Astrocyte (in vitro differentiated cells and primary cell): ENCODE results near the gene UNC5B.

Experiments used
- EZH2 ChIP-seq: IDR thresholded peaks from 2 replicates; pipeline ENCODE4 v1.6.1; 2012; ENCODE audit warnings: mild to moderate bottlenecking, low read length, inconsistent platforms; ENCODE audit not compliant: insufficient read depth
- TF ChIP-seq, protein P1 (sequence below): IDR thresholded peaks from 2 replicates; pipeline ENCODE4 v1.5.1; 2011; ENCODE audit warnings: low read depth, mild to moderate bottlenecking, inconsistent platforms, low read length, moderate library complexity; ENCODE audit not compliant: insufficient read depth

GRCh38 chr10:71290806-71291527 is 78.6 kb downstream of the UNC5B start:
- TF ChIP-seq, protein P1, sequence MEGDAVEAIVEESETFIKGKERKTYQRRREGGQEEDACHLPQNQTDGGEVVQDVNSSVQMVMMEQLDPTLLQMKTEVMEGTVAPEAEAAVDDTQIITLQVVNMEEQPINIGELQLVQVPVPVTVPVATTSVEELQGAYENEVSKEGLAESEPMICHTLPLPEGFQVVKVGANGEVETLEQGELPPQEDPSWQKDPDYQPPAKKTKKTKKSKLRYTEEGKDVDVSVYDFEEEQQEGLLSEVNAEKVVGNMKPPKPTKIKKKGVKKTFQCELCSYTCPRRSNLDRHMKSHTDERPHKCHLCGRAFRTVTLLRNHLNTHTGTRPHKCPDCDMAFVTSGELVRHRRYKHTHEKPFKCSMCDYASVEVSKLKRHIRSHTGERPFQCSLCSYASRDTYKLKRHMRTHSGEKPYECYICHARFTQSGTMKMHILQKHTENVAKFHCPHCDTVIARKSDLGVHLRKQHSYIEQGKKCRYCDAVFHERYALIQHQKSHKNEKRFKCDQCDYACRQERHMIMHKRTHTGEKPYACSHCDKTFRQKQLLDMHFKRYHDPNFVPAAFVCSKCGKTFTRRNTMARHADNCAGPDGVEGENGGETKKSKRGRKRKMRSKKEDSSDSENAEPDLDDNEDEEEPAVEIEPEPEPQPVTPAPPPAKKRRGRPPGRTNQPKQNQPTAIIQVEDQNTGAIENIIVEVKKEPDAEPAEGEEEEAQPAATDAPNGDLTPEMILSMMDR = no peak
- TF ChIP-seq EZH2 = no peak
